C4-2B (cell line): ENCODE measurements around the gene LRG1.

Experiments
- H3K27ac ChIP-seq: fragments of 450-650 bp; 2 replicates; pipeline ENCODE4 v1.5.1; 2017
- ZFX ChIP-seq: fragments of 450-650 bp; IDR thresholded peaks from 2 replicates; pipeline ENCODE4 v1.6.1; 2017
- TF ChIP-seq, protein P1 (sequence below): fragments of 450-650 bp; conservative IDR thresholded peaks from 2 replicates; pipeline ENCODE4 v1.5.1; 2017; ENCODE audit warnings: mild to moderate bottlenecking

LRG1 gene

GRCh38 chr19:4510435-4511255, 29.2 kb downstream of the LRG1 start:
- no peak for TF ChIP-seq ZFX
- TF ChIP-seq, protein P1, sequence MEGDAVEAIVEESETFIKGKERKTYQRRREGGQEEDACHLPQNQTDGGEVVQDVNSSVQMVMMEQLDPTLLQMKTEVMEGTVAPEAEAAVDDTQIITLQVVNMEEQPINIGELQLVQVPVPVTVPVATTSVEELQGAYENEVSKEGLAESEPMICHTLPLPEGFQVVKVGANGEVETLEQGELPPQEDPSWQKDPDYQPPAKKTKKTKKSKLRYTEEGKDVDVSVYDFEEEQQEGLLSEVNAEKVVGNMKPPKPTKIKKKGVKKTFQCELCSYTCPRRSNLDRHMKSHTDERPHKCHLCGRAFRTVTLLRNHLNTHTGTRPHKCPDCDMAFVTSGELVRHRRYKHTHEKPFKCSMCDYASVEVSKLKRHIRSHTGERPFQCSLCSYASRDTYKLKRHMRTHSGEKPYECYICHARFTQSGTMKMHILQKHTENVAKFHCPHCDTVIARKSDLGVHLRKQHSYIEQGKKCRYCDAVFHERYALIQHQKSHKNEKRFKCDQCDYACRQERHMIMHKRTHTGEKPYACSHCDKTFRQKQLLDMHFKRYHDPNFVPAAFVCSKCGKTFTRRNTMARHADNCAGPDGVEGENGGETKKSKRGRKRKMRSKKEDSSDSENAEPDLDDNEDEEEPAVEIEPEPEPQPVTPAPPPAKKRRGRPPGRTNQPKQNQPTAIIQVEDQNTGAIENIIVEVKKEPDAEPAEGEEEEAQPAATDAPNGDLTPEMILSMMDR: no peak
- H3K27ac ChIP-seq: no peak overlapping the region

GRCh38 chr19:4508698-4509097, 31.1 kb downstream of the LRG1 start:
- H3K27ac ChIP-seq: no peak overlapping the region

GRCh38 chr19:4507804-4508203, 32.0 kb downstream of the LRG1 start:
- H3K27ac ChIP-seq: no peak overlapping the region
- TF ChIP-seq ZFX: no peak
- TF ChIP-seq, protein P1: no peak

More at GRCh38 chr19:4508698-4509097, 31.1 kb downstream of the LRG1 start:
- TF ChIP-seq ZFX: no peak

DNA sequence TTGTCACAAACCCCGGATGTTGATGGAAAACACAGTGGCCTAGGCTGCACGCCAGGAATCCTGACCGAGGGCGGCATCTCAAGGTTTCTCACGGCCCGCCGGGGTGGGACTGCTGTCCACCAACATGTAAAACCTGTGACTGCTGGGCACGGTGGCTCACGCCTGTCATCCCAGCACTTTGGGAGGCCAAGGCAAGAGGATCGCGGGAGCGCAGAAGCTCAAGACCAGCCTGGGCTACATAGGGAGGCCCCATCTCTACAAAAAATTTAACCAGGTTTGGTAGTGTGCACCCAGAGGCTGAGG, 32.7 kb downstream of the LRG1 start:
- H3K27ac ChIP-seq: no peak overlapping the region

GRCh38 chr19:4506449-4507149, 33.2 kb downstream of the LRG1 start:
- TF ChIP-seq ZFX: no peak
- TF ChIP-seq, protein P1: no peak
- no peak overlapping the region for H3K27ac ChIP-seq

More for the DNA sequence above, 32.7 kb downstream of the LRG1 start:
- no peak for TF ChIP-seq ZFX
- TF ChIP-seq, protein P1: no peak

GRCh38 chr19:4505570-4506448, 34.0 kb downstream of the LRG1 start:
- no peak for TF ChIP-seq ZFX
- TF ChIP-seq, protein P1: no peak
- H3K27ac ChIP-seq: no peak overlapping the region

- H3K27ac ChIP-seq: no peak overlapping the region
Observed at GRCh38 chr19:4504891-4505569, 34.8 kb downstream of the LRG1 start.

More at GRCh38 chr19:4504891-4505569, 34.8 kb downstream of the LRG1 start:
- TF ChIP-seq ZFX: no peak
- TF ChIP-seq, protein P1: no peak
